HFFc6 (cell line): ENCODE results near the gene LDHB. TPM values are rescaled to one million over a fixed set of nuclear protein-coding genes. Genes with fewer than 3 reads are reported as not detected.

Source experiments
- DNase-seq: peaks from one replicate; pipeline ENCODE4 v3.0.0-alpha.2; 2018
- H3K27ac Mint-ChIP-seq: 2 replicates; pipeline ENCODE4 v1.8.0; 2020; ENCODE audit warnings: mild to moderate bottlenecking, mixed read lengths
- H3K27me3 Mint-ChIP-seq: 2 replicates; pipeline ENCODE4 v1.8.0; 2021; ENCODE audit warnings: mild to moderate bottlenecking, moderate library complexity, mixed read lengths; ENCODE audit not compliant: insufficient read depth
- H3K36me3 Mint-ChIP-seq: 2 replicates; pipeline ENCODE4 v1.8.0; 2021; ENCODE audit warnings: low read depth, mixed read lengths
- H3K4me1 Mint-ChIP-seq: 2 replicates; pipeline ENCODE4 v1.8.0; 2020; ENCODE audit warnings: low read depth, mixed read lengths
- H3K4me3 Mint-ChIP-seq: 2 replicates; pipeline ENCODE4 v1.8.0; 2020; ENCODE audit warnings: mild to moderate bottlenecking, moderate library complexity, mixed read lengths
- H3K9me3 Mint-ChIP-seq: 2 replicates; pipeline ENCODE4 v1.8.0; 2020; ENCODE audit warnings: mild to moderate bottlenecking, mixed read lengths
- total RNA-seq, 6 experiments: library from RNA; stranded (reverse); fragmentation: NEBNext Ultra II Directional; extraction: Animal tissue kit (Norgen Biotek cat#: 25700); gene quantifications; 2 replicates in 1 of 6; 3 replicates in 5 of 6; pipeline ENCODE4 v1.2.3, GENCODE V29; 2021
- TF ChIP-seq, protein P1 (sequence below): fragments of 200-600 bp; sonication (generic); IDR thresholded peaks from 2 replicates; pipeline ENCODE4 v1.5.0; 2021; ENCODE audit warnings: antibody characterized with exemption, mild to moderate bottlenecking

LDHB gene
- total RNA-seq, 6 experiments from 2014 or later, result 635 to 852 (median 715) TPM

GRCh38 chr12:21695986-21696385 lies 38.3 kb upstream of the LDHB start:
- TF ChIP-seq, protein P1, sequence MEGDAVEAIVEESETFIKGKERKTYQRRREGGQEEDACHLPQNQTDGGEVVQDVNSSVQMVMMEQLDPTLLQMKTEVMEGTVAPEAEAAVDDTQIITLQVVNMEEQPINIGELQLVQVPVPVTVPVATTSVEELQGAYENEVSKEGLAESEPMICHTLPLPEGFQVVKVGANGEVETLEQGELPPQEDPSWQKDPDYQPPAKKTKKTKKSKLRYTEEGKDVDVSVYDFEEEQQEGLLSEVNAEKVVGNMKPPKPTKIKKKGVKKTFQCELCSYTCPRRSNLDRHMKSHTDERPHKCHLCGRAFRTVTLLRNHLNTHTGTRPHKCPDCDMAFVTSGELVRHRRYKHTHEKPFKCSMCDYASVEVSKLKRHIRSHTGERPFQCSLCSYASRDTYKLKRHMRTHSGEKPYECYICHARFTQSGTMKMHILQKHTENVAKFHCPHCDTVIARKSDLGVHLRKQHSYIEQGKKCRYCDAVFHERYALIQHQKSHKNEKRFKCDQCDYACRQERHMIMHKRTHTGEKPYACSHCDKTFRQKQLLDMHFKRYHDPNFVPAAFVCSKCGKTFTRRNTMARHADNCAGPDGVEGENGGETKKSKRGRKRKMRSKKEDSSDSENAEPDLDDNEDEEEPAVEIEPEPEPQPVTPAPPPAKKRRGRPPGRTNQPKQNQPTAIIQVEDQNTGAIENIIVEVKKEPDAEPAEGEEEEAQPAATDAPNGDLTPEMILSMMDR, result no peak
- H3K9me3 Mint-ChIP-seq, result no peaks in the 10 kb centered on the region
- H3K27ac Mint-ChIP-seq, result no peak overlapping the region
- no peak for DNase-seq
- H3K36me3 Mint-ChIP-seq, result no peaks in the 10 kb centered on the region
- no peak overlapping the region for H3K4me3 Mint-ChIP-seq
- H3K4me1 Mint-ChIP-seq, result peaks cover 17% of the 10 kb centered on the region; the same call in 1 of the 2 replicates
- peaks cover 2% of the 10 kb centered on the region; the same call in 1 of the 2 replicates for H3K27me3 Mint-ChIP-seq

DNA sequence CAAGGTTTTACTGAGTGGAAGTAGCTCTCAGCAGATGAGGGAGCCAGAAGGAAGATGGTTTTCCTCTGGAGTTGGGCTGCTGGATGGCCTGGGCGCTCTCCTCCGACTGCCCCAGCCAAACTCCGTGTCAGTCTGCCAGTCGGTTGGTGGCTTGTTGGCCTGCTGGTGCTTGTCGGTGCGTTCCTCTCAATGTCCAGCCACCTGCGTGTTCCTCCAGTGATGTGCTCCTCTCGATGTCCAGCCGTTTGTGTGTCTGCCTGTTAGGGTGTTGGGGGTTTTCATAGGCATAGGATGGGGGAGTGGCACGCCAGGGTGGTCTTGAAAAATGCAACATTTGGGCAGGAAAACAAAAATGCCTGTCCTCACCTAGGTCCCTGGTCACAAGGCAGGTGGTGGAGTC lies 37.0 kb upstream of the LDHB start:
- peaks cover 2% of the 10 kb centered on the region; the same call in 1 of the 2 replicates for H3K27me3 Mint-ChIP-seq
- H3K36me3 Mint-ChIP-seq, result no peaks in the 10 kb centered on the region
- no peak for DNase-seq
- H3K27ac Mint-ChIP-seq, result no peak overlapping the region
- peaks cover 17% of the 10 kb centered on the region; the same call in 1 of the 2 replicates for H3K4me1 Mint-ChIP-seq
- TF ChIP-seq, protein P1, result no peak
- H3K9me3 Mint-ChIP-seq, result no peaks in the 10 kb centered on the region
- no peak overlapping the region for H3K4me3 Mint-ChIP-seq

DNA sequence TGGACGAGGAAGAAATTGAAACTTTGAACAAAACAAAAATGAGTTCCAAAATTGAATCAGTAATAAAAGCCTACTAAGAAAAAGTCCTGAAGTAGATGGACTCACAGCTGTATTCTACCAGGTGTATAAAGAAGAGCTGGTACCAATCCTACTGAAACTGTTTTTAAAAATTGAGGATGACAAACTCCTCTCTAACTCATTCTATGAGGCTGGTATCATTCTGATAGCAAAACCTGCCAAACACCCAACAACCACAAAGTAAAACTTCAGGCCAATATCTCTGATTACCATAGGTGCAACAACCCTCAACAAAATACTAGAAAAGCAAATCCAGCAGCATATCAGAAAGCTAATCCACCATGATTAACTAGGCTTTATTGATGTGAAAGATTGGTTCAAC lies 33.9 kb upstream of the LDHB start:
- H3K4me3 Mint-ChIP-seq, result no peak overlapping the region
- H3K27ac Mint-ChIP-seq, result no peak overlapping the region
- H3K27me3 Mint-ChIP-seq, result no peaks in the 10 kb centered on the region; the same call in none of the 2 replicates
- peaks cover 10% of the 10 kb centered on the region for H3K9me3 Mint-ChIP-seq
- peaks cover 7% of the 10 kb centered on the region; the same call in 1 of the 2 replicates for H3K4me1 Mint-ChIP-seq
- no peaks in the 10 kb centered on the region for H3K36me3 Mint-ChIP-seq
- TF ChIP-seq, protein P1, result no peak
- DNase-seq, result no peak

DNA sequence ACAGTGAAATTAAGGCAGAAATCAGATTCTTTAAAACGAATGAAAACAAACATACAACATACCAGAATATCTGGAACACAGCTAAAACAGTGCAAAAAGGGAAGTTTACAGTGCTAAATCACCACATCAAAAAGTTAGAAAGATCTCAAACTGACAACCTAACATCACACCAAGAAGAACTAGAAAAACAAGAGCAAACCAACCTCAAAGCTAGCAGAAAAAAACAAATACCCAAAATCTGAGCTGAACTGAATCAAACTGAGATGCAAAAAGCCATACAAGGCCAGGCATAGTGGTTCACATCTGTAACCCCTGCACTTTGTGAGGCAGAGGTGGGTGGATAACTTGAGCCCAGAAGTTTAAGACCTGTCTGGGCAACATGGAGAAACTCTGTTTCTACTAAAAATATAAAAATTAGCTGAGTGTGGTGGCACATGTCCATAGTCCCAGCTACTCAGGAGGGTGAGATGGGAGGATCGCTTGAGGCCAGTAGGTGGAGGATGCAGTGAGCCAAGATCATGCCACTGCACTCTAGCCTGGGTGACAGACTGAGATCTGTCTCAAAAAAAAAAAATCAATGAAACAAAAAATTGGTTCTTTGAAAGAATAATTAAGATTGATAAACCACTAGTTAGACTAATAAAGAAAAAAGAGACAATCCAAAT lies 33.2 kb upstream of the LDHB start:
- Mint-ChIP-seq H3K27ac (no peak overlapping the region), H3K4me3 (no peak overlapping the region), H3K4me1 (peaks cover under 1% of the 10 kb centered on the region; the same call in 1 of the 2 replicates), H3K9me3 (peaks cover 10% of the 10 kb centered on the region), H3K27me3 (no peaks in the 10 kb centered on the region; the same call in none of the 2 replicates), H3K36me3 (no peaks in the 10 kb centered on the region)
- TF ChIP-seq, protein P1, result no peak
- DNase-seq, result no peak

- TF ChIP-seq, protein P1, result no peak
- H3K27me3 Mint-ChIP-seq, result peaks cover 12% of the 10 kb centered on the region
- no peak overlapping the region for H3K4me3 Mint-ChIP-seq
- no peak for DNase-seq
- H3K4me1 Mint-ChIP-seq, result peaks cover 4% of the 10 kb centered on the region
- H3K27ac Mint-ChIP-seq, result no peak overlapping the region
- no peaks in the 10 kb centered on the region for H3K9me3 Mint-ChIP-seq
- no peaks in the 10 kb centered on the region for H3K36me3 Mint-ChIP-seq
Measured at GRCh38 chr12:21683115-21683514, 25.5 kb upstream of the LDHB start.
